DOHH2 (cell line): ENCODE data around the gene ZNF19.

ENCODE experiments used
- H3F3A ChIP-seq: fragments of 200-600 bp; sonication (generic), shearing (Covaris generic); 2 replicates; pipeline ENCODE4 v1.6.0; 2016; ENCODE audit warnings: antibody characterized with exemption, mild to moderate bottlenecking; ENCODE audit not compliant: control insufficient read depth, insufficient read depth
- H3K27ac ChIP-seq: fragments of 200-600 bp; sonication (generic); 2 replicates; pipeline ENCODE4 v1.5.1; 2014; ENCODE audit warnings: low read depth, mild to moderate bottlenecking, low read length, moderate library complexity
- H3K27me3 ChIP-seq: fragments of 200-600 bp; sonication (generic); 2 replicates; pipeline ENCODE4 v1.6.1; 2014; ENCODE audit warnings: mild to moderate bottlenecking, low read length, mixed read lengths; ENCODE audit not compliant: control insufficient read depth
- H3K36me3 ChIP-seq: fragments of 200-600 bp; sonication (generic); 2 replicates; pipeline ENCODE4 v1.6.1; 2014; ENCODE audit warnings: mild to moderate bottlenecking, low read length, moderate library complexity, mixed read lengths; ENCODE audit not compliant: control insufficient read depth
- H3K4me1 ChIP-seq: fragments of 200-600 bp; sonication (generic); 2 replicates; pipeline ENCODE4 v1.6.1; 2014; ENCODE audit warnings: mild to moderate bottlenecking, low read length, mixed read lengths; ENCODE audit not compliant: control insufficient read depth
- H3K4me2 ChIP-seq: fragments of 200-600 bp; sonication (generic); 2 replicates; pipeline ENCODE4 v1.6.0; 2014; ENCODE audit warnings: mild to moderate bottlenecking, low read length, moderate library complexity
- H3K4me3 ChIP-seq: fragments of 200-600 bp; sonication (generic); 2 replicates; pipeline ENCODE4 v1.5.1; 2014; ENCODE audit warnings: mild to moderate bottlenecking, low read length, mixed read lengths
- H3K79me2 ChIP-seq: fragments of 200-600 bp; sonication (generic); 2 replicates; pipeline ENCODE4 v1.6.1; 2014; ENCODE audit warnings: mild to moderate bottlenecking, low read length, mixed read lengths; ENCODE audit not compliant: control insufficient read depth
- H3K9me2 ChIP-seq: fragments of 200-600 bp; sonication (generic); replicated peaks from 2 replicates; pipeline ENCODE4 v1.6.1; 2014; ENCODE audit warnings: mild to moderate bottlenecking, low read length, mixed read lengths; ENCODE audit not compliant: control insufficient read depth
- H3K9me3 ChIP-seq: fragments of 200-600 bp; sonication (generic); 2 replicates; pipeline ENCODE4 v1.6.1; 2014; ENCODE audit warnings: antibody characterized with exemption, low read length, mixed read lengths; ENCODE audit not compliant: control insufficient read depth, insufficient read depth
- H4K20me1 ChIP-seq: fragments of 200-600 bp; sonication (generic); 2 replicates; pipeline ENCODE4 v1.6.0; 2014; ENCODE audit warnings: low read depth, mild to moderate bottlenecking, antibody characterized with exemption, low read length, moderate library complexity; ENCODE audit not compliant: control insufficient read depth, insufficient read depth
- EZH2phosphoT487 ChIP-seq: fragments of 200-600 bp; sonication (generic); IDR thresholded peaks from 2 replicates; pipeline ENCODE4 v1.6.1; 2017; ENCODE audit warnings: borderline replicate concordance, mild to moderate bottlenecking, antibody characterized with exemption, low read length, moderate library complexity, mixed read lengths
- TF ChIP-seq, protein P1 (sequence below): fragments of 200-600 bp; sonication (generic); IDR thresholded peaks from one replicate; pipeline ENCODE4 v1.5.1; 2014; ENCODE audit warnings: antibody characterized with exemption, mild to moderate bottlenecking, low read depth, low read length; ENCODE audit not compliant: poor library complexity, severe bottlenecking

ZNF19 gene

DNA sequence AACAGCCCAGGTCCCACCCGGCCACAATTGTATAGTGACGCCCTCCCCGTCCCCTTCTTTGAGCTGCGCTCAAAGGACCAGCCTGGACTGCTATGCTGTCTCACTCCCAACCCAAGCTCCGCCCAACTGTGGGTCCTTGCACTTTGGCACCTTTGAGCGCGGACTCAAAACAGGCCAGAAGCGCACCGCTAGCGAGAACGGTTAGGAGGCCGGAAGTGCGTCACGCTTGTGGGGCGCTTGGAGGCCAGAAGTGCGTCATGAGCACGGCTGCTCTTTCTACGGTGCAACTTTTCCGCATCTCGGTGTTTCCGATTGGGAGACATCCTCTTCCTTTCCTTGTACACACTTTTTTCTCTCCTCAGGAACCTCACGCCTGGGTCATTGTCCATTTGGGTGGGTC, at the start of gene ZNF19:
ZNF19 (minus strand) TSS at position 203 of the 400 bp plus-strand sequence. CDS start 7,210 bp downstream, outside the sequence.
- Histone ChIP-seq H3K27ac (no peak within 1 kb of the TSS), H3K79me2 (no peaks in the 10 kb centered on the region), H3K4me1 (peaks cover 5% of the 10 kb centered on the region), H3K9me2 (no peaks in the 10 kb centered on the region), H3K9me3 (no peaks in the 10 kb centered on the region), H3K36me3 (no peaks in the 10 kb centered on the region), H4K20me1 (no peaks in the 10 kb centered on the region), H3K4me2 (no peak within 1 kb of the TSS), H3K27me3 (0 out of 2 replicates have a peak, but pooled peaks cover 4% of the 10 kb centered on the region), H3F3A (no peaks in the 10 kb centered on the region), H3K4me3 (no peak within 1 kb of the TSS)
- TF ChIP-seq, protein P1, sequence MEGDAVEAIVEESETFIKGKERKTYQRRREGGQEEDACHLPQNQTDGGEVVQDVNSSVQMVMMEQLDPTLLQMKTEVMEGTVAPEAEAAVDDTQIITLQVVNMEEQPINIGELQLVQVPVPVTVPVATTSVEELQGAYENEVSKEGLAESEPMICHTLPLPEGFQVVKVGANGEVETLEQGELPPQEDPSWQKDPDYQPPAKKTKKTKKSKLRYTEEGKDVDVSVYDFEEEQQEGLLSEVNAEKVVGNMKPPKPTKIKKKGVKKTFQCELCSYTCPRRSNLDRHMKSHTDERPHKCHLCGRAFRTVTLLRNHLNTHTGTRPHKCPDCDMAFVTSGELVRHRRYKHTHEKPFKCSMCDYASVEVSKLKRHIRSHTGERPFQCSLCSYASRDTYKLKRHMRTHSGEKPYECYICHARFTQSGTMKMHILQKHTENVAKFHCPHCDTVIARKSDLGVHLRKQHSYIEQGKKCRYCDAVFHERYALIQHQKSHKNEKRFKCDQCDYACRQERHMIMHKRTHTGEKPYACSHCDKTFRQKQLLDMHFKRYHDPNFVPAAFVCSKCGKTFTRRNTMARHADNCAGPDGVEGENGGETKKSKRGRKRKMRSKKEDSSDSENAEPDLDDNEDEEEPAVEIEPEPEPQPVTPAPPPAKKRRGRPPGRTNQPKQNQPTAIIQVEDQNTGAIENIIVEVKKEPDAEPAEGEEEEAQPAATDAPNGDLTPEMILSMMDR = no peak
- no peak for TF ChIP-seq EZH2phosphoT487

DNA sequence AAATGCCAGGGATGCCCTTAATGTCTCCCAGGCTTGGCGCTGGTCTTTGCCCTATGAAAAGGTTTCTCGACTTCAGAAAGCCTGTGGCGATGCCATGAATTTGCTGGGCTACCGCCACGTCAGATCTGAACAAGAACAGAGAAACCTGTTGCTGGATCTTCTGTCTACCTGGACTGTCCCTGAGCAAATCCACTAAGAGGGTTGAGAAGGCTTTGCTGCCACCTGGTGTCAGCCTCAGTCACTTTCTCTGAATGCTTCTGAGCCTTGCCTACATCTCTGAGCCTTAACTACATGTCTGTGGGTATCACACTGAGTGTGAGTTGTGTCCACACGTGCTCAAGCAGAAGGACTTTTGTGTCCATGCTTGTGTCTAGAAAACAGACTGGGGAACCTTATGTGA, 48.5 kb upstream of the ZNF19 start:
- TF ChIP-seq EZH2phosphoT487 = no peak
- TF ChIP-seq, protein P1 = peak; percentile 67
- H3K9me3 ChIP-seq = no peaks in the 10 kb centered on the region
- no peaks in the 10 kb centered on the region for H3K36me3 ChIP-seq
- no peaks in the 10 kb centered on the region for H3K9me2 ChIP-seq
- no peaks in the 10 kb centered on the region for H3K79me2 ChIP-seq
- no peaks in the 10 kb centered on the region for H4K20me1 ChIP-seq
- no peak overlapping the region for H3K27ac ChIP-seq
- no peaks in the 10 kb centered on the region for H3K4me1 ChIP-seq
- H3K4me2 ChIP-seq = no peak overlapping the region
- no peaks in the 10 kb centered on the region for H3F3A ChIP-seq
- H3K4me3 ChIP-seq = no peak overlapping the region
- H3K27me3 ChIP-seq = peaks cover 5% of the 10 kb centered on the region; the same call in 1 of the 2 replicates

DNA sequence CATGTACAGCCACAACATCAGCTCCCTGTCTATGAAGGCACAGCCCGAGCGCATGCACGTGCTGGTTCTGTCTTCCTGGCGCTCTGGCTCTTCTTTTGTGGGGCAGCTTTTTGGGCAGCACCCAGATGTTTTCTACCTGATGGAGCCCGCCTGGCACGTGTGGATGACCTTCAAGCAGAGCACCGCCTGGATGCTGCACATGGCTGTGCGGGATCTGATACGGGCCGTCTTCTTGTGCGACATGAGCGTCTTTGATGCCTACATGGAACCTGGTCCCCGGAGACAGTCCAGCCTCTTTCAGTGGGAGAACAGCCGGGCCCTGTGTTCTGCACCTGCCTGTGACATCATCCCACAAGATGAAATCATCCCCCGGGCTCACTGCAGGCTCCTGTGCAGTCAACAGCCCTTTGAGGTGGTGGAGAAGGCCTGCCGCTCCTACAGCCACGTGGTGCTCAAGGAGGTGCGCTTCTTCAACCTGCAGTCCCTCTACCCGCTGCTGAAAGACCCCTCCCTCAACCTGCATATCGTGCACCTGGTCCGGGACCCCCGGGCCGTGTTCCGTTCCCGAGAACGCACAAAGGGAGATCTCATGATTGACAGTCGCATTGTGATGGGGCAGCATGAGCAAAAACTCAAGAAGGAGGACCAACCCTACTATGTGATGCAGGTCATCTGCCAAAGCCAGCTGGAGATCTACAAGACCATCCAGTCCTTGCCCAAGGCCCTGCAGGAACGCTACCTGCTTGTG, 47.8 kb upstream of the ZNF19 start:
- Histone ChIP-seq H3K27me3 (peaks cover 6% of the 10 kb centered on the region; the same call in 1 of the 2 replicates), H3K4me2 (no peak overlapping the region), H3K4me1 (no peaks in the 10 kb centered on the region), H3F3A (no peaks in the 10 kb centered on the region), H3K4me3 (no peak overlapping the region), H4K20me1 (no peaks in the 10 kb centered on the region), H3K79me2 (no peaks in the 10 kb centered on the region), H3K9me2 (no peaks in the 10 kb centered on the region), H3K36me3 (no peaks in the 10 kb centered on the region), H3K27ac (no peak overlapping the region), H3K9me3 (no peaks in the 10 kb centered on the region)
- TF ChIP-seq, protein P1 = no peak
- TF ChIP-seq EZH2phosphoT487 = no peak
